Measurements from ENCODE around the gene PARM1.

The PARM1 gene

DNA sequence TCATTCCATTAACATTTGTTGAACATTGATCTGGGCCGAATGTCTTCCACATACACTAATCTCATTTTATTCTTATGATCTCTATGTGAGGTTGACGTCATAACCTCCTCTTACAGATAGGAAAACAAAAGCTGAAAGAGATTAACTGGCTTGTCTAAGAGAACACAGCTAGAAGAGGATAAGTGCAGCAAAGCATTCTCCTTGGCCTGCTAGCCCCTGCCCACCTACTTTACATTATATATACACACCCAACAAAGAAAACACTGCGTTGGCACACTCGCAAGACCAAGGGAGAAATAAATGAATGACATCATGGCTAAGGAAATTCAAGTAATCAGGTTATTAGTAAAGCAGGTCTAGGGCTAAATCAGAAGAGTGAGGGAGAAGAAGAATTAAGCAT, 138.4 kb downstream of the PARM1 start:
- Mint-ChIP-seq H3K27me3 (ENCODE audit: low read depth, poor library complexity) (peaks cover 7% of the 10 kb centered on the region), H3K4me3 (peak overlapping the region; percentile 21), H3K27ac (peak overlapping the region; percentile 89), H3K9me3 (peaks cover 15% of the 10 kb centered on the region), H3K36me3 (ENCODE audit: low read depth) (peaks cover 13% of the 10 kb centered on the region), H3K4me1 (peaks cover 36% of the 10 kb centered on the region)
- TF ChIP-seq, protein P1, sequence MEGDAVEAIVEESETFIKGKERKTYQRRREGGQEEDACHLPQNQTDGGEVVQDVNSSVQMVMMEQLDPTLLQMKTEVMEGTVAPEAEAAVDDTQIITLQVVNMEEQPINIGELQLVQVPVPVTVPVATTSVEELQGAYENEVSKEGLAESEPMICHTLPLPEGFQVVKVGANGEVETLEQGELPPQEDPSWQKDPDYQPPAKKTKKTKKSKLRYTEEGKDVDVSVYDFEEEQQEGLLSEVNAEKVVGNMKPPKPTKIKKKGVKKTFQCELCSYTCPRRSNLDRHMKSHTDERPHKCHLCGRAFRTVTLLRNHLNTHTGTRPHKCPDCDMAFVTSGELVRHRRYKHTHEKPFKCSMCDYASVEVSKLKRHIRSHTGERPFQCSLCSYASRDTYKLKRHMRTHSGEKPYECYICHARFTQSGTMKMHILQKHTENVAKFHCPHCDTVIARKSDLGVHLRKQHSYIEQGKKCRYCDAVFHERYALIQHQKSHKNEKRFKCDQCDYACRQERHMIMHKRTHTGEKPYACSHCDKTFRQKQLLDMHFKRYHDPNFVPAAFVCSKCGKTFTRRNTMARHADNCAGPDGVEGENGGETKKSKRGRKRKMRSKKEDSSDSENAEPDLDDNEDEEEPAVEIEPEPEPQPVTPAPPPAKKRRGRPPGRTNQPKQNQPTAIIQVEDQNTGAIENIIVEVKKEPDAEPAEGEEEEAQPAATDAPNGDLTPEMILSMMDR (IDR thresholded peaks at IDR 0.05) = no peak
- DNase-seq = no peak

DNA sequence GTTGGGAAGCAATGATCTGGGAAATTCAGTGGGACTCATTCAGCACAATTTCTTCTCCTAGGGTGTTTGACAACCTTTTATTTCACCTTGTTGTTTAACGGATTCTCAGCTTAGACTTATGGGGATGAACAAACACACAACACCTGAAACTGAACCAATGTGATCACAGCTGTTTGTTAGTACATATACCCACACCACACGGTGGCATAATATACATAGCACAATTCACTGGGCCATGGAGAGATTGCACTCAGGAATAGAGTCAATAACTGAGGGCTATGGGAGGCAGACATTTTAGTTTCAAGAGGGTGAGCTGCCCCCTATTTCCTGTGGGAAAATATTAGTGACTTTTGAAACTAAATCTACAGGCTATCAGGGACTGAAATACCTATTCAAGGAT, 148.0 kb downstream of the PARM1 start:
- no peak for DNase-seq
- TF ChIP-seq, protein P1 (IDR thresholded peaks at IDR 0.05) = no peak
- no peaks in the 10 kb centered on the region for H3K4me1 Mint-ChIP-seq
- no peak overlapping the region for H3K27ac Mint-ChIP-seq
- peaks cover 47% of the 10 kb centered on the region for H3K36me3 Mint-ChIP-seq (ENCODE audit: low read depth)
- H3K4me3 Mint-ChIP-seq = no peak overlapping the region
- peaks cover 39% of the 10 kb centered on the region for H3K9me3 Mint-ChIP-seq
- H3K27me3 Mint-ChIP-seq (ENCODE audit: low read depth, poor library complexity) = peaks cover 4% of the 10 kb centered on the region

DNA sequence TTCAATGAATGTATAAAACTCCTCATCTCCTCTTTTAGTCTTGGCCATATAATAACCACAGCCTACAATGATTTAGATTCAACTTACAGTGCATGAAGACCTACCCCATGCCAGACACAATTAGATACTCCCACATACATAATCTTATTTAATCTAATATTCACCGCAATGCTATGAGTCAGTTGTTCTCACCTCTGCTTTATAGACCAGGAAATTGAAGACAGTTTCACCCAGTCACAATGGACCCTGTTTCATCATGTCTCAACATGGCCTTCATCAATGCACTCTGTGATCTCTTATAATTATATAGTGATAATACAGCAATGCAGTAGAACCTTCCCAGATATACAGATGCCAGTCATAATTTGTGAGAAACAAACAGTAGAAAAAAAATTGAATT, 148.6 kb downstream of the PARM1 start:
- Mint-ChIP-seq H3K9me3 (peaks cover 41% of the 10 kb centered on the region), H3K36me3 (ENCODE audit: low read depth) (peaks cover 53% of the 10 kb centered on the region), H3K4me1 (no peaks in the 10 kb centered on the region), H3K27me3 (ENCODE audit: low read depth, poor library complexity) (peaks cover 4% of the 10 kb centered on the region), H3K4me3 (no peak overlapping the region), H3K27ac (no peak overlapping the region)
- TF ChIP-seq, protein P1 (IDR thresholded peaks at IDR 0.05) = no peak
- DNase-seq = no peak

DNA sequence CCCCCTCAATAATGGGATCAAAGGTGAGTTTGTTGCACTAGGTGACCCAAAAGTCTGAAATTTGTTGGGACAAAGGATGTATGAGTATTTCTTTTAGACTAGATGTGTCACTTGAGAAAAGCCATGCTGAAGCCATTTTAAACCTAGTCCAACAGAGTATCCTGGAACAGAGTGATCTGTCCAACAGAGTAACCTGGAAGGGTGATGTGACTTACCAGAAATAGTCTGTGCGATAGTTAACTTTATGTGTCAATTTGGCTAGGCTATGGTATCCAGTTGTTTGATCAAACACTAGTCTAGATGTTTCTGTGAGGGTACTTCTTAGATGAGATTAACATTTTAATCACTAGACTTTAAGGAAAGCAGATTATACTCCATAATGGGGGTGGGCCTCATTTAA, 154.5 kb downstream of the PARM1 start:
- Mint-ChIP-seq H3K9me3 (peaks cover 28% of the 10 kb centered on the region), H3K27ac (no peak overlapping the region), H3K4me3 (no peak overlapping the region), H3K27me3 (ENCODE audit: low read depth, poor library complexity) (peaks cover 4% of the 10 kb centered on the region), H3K36me3 (ENCODE audit: low read depth) (peaks cover 17% of the 10 kb centered on the region), H3K4me1 (peaks cover 11% of the 10 kb centered on the region)
- no peak for DNase-seq
- TF ChIP-seq, protein P1 (IDR thresholded peaks at IDR 0.05) = no peak

DNA sequence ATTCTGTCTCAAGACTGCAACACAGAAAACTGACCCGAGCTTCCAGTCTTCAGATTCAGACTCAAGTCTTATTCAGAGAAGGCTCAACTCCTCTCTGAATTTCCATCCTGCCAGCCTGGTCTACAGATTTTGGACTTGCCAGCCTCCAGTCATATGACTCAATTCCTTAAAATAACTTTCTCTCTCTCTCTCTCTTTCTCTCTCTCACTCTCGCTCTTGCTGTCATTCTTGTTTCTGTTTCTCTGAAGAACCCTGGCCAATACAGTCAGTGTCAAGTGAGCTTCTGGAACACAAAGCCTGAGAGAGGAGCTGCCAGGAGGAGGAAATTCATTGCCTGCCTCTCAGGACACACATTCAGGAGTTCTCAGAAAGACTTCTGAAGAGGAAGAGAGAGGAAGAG, 154.9 kb downstream of the PARM1 start:
- TF ChIP-seq, protein P1 (IDR thresholded peaks at IDR 0.05) = no peak
- DNase-seq = no peak
- H3K4me1 Mint-ChIP-seq = peaks cover 11% of the 10 kb centered on the region
- H3K27ac Mint-ChIP-seq = no peak overlapping the region
- peaks cover 21% of the 10 kb centered on the region for H3K36me3 Mint-ChIP-seq (ENCODE audit: low read depth)
- H3K9me3 Mint-ChIP-seq = peaks cover 32% of the 10 kb centered on the region
- no peak overlapping the region for H3K4me3 Mint-ChIP-seq
- peaks cover 4% of the 10 kb centered on the region for H3K27me3 Mint-ChIP-seq (ENCODE audit: low read depth, poor library complexity)

DNA sequence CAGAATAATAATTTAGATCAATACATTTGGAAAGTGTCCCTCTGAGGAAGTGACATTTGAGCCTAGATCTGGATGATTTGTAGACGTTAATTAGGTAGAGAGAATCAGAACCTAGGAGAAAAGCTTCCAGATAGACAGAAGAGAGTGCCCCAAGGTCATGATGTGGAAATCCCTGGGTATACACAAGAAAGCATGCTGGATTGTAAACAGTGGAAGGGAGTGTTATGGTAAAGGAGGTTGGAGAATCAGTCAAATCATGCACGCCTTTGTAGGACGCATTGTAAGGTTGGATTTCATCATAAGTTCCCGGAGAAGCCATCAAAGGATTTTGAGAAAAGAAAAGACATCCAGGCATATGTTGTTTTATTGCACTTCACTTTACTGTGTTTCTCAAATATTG, 156.3 kb downstream of the PARM1 start:
- peaks cover 41% of the 10 kb centered on the region for H3K9me3 Mint-ChIP-seq
- no peak for DNase-seq
- H3K4me3 Mint-ChIP-seq = no peak overlapping the region
- TF ChIP-seq, protein P1 (IDR thresholded peaks at IDR 0.05) = no peak
- H3K27me3 Mint-ChIP-seq (ENCODE audit: low read depth, poor library complexity) = no peaks in the 10 kb centered on the region
- H3K36me3 Mint-ChIP-seq (ENCODE audit: low read depth) = peaks cover 21% of the 10 kb centered on the region
- H3K27ac Mint-ChIP-seq = peak overlapping the region; percentile 41
- H3K4me1 Mint-ChIP-seq = peaks cover 11% of the 10 kb centered on the region

All from nephron progenitor cell (in vitro differentiated cells).